NCI-H69 (cell line): Measurements from ENCODE around the gene FLNC.
A peak's percentile ranks its signal among the peaks of the same experiment; 100 is the strongest.

ENCODE experiments used
- DNase-seq: peaks from one replicate; lab custom pipeline; 2025; lab: John Stamatoyannopoulos, UW

FLNC gene

GRCh38 chr7:128801003-128801402, 29.2 kb upstream of the FLNC start:
- DNase-seq, result no peak

DNA sequence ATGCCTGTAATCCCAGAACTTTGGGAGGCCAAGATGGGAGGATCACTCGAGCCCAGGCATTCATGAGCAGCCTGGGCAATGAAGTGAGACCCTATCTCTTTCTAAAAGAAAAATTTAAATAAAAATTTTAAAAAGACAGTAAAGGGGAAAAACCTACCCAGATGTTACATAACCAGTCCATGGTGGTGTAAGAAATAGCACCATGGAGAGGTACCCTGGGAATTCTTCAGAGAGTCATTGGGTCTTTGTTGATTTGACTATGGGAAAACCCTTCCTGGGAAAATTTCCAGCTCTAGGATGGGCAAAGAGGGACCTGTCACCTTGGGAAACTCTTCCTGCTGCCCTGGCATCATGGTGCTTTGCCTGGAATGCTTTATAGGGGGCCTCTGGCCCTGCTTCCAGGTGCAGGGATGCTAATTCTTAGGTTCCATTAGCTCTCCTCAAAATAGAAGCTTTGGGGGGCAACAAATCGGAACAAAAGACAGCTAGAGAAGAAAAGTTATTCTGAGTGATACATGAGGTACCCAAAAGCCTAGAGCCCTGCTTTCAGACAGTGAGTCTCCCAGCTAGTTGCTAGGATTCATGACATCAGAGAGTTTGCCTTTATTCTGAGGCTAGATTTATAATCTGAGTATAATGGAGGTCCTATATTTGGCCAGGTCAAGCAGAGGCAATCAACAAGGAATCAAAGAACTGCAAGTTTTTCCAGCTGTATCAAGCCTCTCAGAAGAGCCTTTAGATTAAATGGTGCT, 28.4 kb upstream of the FLNC start:
- DNase-seq, result no peak

DNA sequence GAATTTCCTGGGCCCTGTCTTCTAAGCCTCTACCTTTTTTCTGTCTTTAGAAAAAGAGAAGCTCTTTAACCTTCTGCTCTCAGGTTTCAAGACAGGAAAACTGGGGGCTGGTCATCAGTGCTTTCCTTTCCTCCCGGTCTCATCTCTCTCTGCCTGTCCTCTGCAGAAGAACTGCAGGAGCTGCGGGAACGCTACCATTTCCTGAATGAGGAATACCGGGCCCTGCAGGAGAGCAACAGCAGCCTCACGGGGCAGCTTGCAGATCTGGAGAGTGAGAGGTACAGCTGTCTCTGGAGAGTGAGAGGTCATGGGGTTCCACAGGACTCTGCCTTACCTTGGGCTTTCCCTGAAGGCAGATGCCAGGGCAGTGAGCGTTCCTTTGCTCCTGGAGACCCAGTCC, 25.7 kb upstream of the FLNC start:
- no peak for DNase-seq

DNA sequence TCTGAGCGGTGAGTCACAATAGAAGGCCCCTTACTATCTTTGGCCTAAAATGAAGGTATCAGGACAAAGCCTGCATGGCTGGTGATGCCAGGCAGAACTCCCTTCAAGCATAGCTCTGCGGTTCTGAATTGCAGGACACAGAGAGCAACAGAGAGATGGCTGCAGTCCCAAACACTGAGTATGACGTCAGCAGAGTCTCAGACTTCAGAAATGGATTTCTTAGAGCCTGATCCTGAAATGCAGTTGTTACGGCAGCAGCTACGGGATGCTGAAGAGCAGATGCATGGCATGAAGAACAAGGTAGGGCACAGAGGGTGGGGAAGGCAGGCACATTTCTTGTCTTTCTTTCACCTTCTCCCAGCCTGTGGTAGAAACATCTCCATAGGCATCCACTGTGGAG, 25.0 kb upstream of the FLNC start:
- no peak for DNase-seq

- peak; percentile 42 for DNase-seq
Measured at GRCh38 chr7:128807191-128807590, 23.0 kb upstream of the FLNC start.

GRCh38 chr7:128809363-128809762, 20.8 kb upstream of the FLNC start:
- DNase-seq, result peak; percentile 22

DNA sequence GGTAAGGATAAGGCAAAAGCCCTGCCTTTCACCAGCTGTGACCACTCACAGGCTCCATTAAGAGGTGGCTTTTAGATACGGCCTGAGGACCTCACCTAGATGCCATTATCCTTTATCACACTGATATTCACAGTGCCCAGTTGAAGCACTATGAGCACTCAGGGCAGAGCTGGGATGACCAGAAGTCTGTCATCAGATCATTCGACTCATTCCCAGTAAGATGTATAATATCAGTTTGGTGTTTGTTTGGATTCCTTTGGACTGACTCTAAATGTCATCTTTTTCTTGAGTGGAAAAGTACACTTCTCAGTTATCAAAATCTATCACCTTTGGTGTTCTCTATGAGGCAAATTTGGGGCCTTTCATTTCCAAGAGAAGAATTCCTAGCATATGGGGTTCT, 19.7 kb upstream of the FLNC start:
- DNase-seq, result no peak

GRCh38 chr7:128810997-128811396, 19.2 kb upstream of the FLNC start:
- no peak for DNase-seq

DNA sequence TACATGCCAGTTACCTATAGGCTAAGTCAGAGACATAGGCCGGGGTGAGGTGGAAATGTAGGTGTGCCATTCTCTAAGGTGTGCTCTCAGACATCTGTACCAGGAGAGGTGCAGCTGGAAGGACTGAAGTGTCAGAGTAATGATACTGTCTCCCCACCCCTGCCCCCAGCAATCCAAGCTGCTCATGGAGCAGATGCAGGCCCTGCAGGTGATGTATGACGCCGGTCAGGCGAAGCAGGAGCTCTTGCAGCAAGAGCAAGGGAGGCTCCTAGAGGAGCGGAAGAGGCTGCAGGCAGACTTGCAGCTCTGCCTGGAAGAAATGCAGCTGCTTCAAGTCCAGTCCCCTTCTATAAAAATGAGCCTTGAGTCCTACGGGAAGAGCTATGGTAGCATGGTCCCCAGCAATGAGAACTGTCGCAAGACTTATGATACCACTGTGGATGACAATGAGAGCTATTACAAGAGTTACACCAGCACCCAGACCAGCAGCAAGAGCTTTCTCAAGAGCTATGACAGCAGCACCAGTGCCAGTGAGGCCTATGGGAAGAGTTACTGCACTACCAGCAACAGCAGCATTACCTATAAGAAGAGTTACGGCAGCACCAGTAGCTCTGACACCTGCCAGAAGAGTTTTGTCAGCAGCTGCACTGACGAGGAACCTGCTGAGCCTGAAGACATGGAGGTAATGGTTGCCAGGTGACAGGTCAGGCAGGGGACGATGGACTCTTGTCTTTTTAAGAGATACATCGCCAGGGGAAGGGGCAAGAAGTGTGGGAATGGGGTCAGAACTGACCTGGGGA, 18.4 kb upstream of the FLNC start:
- DNase-seq, result peak; percentile 92

DNA sequence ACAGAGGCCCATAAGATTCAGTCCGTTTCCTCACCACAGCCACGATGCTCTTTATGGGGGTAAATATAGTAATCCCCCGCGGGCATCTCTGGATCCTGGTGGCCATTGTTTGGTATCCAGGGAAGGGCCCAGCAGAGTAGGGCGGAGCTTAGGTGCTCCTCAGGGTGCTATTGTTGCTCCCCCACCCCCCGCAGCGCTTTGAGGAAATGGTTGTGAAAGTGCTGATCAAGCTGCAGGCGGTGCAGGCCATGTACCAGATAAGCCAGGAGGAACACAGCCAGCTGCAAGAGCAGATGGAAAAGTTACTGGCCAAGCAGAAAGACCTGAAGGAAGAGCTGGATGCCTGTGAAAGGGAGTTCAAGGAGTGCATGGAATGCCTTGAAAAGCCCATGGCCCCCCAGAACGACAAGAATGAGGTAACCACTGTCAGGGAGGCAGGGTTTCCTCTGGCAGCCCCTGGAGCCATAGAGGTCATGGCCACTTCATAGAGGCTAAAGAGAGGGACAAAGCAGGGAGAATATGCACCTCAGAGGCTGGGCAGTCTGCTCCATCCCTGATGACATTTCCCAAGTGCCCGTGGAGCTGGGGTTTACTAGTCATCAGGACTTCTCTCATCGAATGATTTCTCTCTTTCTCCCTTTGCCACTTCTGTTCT, 17.6 kb upstream of the FLNC start:
- peak; percentile 99 for DNase-seq

DNA sequence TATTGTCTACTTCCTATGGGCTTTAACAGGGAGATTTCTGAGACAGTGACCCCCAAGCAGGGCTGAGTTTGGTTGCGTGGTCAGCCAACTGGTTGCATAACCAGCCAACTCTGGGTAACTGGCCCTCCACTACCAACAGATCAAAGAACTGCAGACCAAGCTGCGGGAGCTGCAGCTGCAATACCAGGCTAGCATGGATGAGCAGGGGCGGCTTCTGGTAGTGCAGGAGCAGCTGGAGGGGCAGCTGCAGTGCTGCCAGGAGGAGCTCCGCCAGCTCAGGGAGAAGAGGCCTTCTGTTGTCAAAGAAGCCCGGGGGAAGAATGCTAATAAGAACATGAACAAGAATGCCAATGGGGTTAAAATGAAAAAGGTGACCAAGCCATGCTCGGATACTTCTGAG, 15.7 kb upstream of the FLNC start:
- DNase-seq, result no peak

DNA sequence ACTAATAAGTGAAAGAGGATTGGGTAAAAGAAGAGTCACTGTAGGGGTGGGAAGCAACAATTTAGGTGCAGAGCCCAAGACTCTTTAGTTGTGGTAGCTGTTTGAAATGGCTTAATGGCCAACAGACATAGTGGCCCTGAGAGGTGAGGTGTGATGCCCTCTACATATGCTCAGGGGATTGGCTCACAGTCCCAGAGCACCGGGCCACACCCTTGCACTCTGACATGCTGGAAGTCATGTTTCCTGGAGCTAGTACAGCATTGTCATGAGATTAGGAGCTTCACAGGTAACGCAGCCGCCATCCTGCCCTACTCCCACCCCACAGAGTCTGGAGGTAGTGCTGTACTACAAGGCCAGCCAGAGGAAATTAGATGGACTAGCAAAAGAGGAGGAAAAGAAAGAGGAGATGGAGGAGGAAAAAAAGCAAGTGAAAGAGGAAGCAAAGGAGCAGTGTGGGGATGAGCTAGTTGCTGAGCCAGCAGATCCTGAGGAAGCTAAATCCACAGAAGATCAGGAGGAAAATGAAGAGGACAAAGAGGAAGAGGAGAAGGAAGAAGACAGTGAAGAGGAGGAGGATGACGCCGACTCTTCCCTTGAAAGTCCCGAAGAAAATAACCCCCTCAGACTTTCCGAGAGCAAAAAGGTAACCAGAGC, 14.8 kb upstream of the FLNC start:
- no peak for DNase-seq

GRCh38 chr7:128818694-128819093, 11.5 kb upstream of the FLNC start:
- no peak for DNase-seq

DNA sequence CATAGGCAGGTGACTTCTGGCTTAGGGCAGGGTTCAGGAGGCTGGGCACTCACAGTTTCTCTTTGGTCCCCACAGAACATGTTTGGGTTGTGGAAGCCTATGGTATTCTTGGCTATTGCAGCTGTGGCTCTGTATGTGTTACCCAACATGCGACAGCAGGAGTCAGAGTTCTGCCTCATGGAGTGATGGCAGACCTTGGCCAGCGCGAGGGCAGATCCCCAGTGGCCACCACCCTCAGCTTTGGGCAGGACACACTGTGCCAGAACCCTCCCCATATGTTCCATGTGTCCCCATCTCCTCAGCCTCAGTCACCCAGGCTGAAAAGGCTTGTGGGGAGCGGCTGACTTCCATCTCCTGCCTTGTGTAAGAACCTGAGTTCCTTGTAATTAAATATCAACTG, 8.5 kb upstream of the FLNC start:
- DNase-seq, result no peak

- no peak for DNase-seq
Measured at GRCh38 chr7:128826512-128826911, 3.7 kb upstream of the FLNC start.

DNA sequence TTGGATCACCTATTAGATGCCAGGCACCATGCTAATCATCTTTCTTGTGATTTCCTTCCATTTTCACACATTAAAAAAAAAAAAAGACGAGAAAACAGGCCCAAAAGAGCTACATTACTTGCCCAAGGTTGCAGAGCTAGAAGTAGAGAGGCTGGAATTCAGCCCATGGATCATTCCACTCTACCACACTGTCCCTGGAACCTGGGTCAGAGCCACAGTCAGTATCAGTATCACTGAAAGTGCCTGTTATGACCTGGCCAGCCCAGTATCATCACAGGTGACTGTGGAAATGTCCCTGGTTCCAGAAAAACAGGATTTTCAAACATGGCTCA, 3.3 kb upstream of the FLNC start:
- no peak for DNase-seq

GRCh38 chr7:128827248-128827958, 2.8 kb upstream of the FLNC start:
- DNase-seq, result no peak

DNA sequence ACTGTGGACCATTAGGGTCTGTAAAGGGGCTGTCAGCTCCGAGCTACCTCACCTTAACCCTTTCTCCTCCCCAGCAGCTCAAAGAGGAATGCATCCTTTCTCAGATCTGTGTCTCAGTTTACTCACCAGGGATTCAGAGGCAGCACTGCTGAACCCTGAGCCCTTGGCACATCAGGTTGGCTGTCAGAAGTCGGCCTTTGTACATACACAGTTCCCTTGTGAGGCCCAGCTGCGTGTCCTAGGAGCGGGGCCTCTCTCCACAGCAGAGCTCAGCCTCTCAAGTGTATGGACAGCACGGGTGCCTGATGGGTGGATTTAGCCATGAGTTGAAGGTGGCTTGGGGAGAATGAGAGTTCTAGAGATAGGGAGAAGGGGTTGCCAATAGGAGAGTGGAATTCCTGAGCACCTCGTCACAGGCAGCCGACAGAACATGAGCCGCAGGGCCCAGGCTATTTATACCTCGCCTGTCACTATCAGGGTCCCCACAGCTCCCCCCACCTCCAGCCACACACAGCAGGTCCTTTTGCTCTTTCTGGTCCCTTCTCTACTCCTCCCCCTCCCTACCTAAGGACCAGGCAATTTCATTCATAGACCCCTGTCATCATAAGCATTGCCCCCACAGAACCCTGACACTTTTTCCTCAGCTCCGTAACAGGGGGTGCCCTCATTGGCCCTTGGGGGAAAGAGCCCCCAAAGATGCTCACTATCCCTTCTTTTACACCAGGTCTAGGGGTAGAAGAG, 2.1 kb upstream of the FLNC start:
- DNase-seq, result no peak

DNA sequence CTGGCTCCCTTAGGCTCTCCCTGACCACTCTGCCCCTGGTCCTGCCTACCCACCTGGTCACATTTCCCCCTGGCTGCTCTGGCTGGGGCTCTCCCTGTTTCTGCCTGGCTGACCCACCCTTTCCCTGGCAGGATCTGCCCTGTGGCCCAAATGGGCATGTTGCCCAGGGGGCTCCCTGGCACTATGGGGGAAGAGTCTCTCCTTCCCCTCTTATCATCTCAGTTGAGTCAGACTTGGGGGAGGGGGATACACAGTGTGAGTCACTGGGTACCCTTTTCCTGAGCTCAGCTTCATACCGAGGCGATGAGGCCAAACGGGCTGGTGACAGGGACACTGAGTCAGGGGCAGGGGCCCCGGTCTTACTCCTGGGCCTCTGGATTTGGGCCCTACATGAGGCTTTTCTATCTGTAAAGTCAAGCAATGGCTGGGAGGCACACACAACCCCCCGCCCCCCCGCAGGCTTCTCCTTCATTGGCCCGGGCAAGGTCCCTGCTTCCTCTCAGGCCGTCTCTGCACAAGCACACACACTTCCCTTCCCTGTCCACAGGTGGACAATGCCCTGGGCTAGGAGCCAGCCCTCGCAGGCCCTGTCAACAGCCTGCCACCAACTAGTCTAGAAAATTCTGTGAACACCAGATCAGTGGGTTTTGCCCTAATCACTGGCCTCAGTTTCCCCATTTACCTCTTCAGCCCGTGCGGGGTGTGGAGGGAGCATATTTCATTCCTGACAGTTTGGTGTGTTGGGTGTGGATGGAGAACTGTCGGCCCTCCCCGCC, 627 bp upstream of the FLNC start:
- peak; percentile 35 for DNase-seq

DNA sequence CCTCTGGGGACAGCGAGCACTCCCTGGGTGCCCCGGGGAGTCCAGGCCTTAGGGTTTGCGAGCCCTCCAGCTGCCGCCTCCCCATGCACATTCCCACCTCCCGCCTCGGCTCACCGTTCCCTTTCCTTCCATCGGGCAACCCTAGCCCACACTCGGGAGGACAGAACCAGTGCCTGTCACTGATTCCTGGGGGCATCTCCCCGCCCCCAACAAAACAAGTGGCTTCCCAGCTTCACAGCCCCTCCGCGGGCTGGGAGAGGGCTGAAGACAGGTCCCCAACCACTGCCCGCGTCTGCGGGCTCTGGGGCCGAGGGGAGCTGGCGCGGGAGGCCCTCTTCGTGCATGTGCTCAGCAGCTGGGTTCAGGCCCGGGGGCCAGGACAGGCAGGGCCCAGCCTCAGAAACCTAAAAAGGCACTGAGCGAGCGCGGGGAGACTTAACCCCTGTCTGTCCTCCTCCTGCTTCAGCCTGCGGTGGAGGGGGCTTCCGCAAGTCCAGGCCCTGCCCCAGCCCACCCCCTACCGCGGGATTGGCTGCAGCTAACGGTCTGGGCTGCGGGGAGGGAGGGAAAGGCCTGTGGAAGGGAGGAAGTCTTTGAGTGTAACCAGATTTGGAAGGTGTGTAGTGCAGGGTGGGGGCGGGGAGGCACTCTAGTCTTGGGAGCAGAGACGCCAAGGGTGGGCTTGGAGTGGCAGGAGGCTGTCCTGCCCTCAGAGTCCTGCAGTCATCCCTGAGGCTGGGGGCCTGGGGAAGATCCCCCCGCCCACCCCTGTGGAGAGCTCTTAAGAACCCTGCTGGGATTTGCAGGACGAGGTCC, 1.2 kb downstream of the FLNC start:
- peak; percentile 62 for DNase-seq
